HepG2 (cell line): ENCODE results near the gene LRIT2. TPM values are rescaled to one million over a fixed set of nuclear protein-coding genes. Genes with fewer than 3 reads are reported as not detected.
A peak's percentile ranks its signal among the peaks of the same experiment; 100 is the strongest.

ENCODE experiments used
- ATAC-seq: fragments of 200-7000 bp; cut with Tn5 transposase; 3 replicates; pipeline ENCODE4 v1.9.1; 2020; ENCODE audit warnings: mild to moderate bottlenecking, moderate library complexity
- BruUV-seq: library from RNA; stranded (reverse); fragments of 400-500 nt; replicated peaks from 2 replicates; lab custom pipeline; 2021; lab: Mats Ljungman, UMichigan
- CTCF ChIA-PET: fragments of 300-600 bp; formaldehyde crosslinking; extraction: SDS; loops from one replicate; lab custom pipeline; 2021; ENCODE audit warnings: low total read pairs, inconsistent platforms, low intra/inter-chr PET ratio; lab: Yijun Ruan, JAX
- POLR2A ChIA-PET: fragments of 350-600 bp; sonication (Branson Sonifier 250); formaldehyde crosslinking; loops from one replicate; lab custom pipeline; 2020; ENCODE audit warnings: antibody characterized with exemption, inconsistent platforms; lab: Yijun Ruan, JAX
- DNase-seq: peaks from one replicate; pipeline ENCODE4 v3.0.0-alpha.2; 2015; ENCODE audit warnings: low spot score
- FAIRE-seq: peaks from 3 replicates; lab custom pipeline; 2011; peaks lifted over from hg19 to GRCh38; lab: Jason Lieb, UNC
- H2AFZ ChIP-seq: one replicate; pipeline ENCODE4 v1.6.1; 2011; ENCODE audit warnings: low read length, inconsistent platforms
- H3K27ac ChIP-seq: fragments of 300-600 bp; 3 replicates; pipeline ENCODE4 v1.8.0; 2011; ENCODE audit warnings: mixed run types, mild to moderate bottlenecking, mixed read lengths, low read length, inconsistent platforms; ENCODE audit not compliant: insufficient read depth; ENCODE audit errors: extremely low read length
- H3K27me3 ChIP-seq, 2 experiments: fragments of 200-600 bp in 1 of 2; 2 replicates in 1 of 2; 3 replicates in 1 of 2; pipeline versions ENCODE4 v1.6.0 to v1.8.0; 2011; ENCODE audit warnings: low read length in 2 of 2, mild to moderate bottlenecking in 2 of 2, moderate library complexity in 2 of 2, inconsistent platforms in 1 of 2; ENCODE audit not compliant: insufficient read depth in 2 of 2, control insufficient read depth in 1 of 2
- H3K36me3 ChIP-seq, 2 experiments: fragments of 200-600 bp in 1 of 2; replicated peaks in 1 of 2; 2 replicates in 1 of 2; 3 replicates in 1 of 2; pipeline versions ENCODE4 v1.5.1 to v1.8.0; 2011; ENCODE audit warnings: low read length in 2 of 2, inconsistent platforms in 1 of 2; ENCODE audit not compliant: insufficient read depth in 2 of 2, control insufficient read depth in 1 of 2
- H3K4me1 ChIP-seq: 2 replicates; pipeline ENCODE4 v1.5.1; 2012; ENCODE audit warnings: low read length, inconsistent platforms; ENCODE audit not compliant: insufficient read depth
- H3K4me2 ChIP-seq: 2 replicates; pipeline ENCODE4 v1.6.0; 2011; ENCODE audit warnings: low read depth, low read length, inconsistent platforms
- H3K4me3 ChIP-seq, 3 experiments: fragments of 200-600 bp in 1 of 3; sonication (generic), shearing (Covaris generic) in 1 of 3; replicated peaks in 1 of 3; 2 replicates each; pipeline ENCODE4 v1.5.1; 2011 to 2016; ENCODE audit warnings: low read length in 3 of 3, inconsistent platforms in 2 of 3, low read depth in 2 of 3, mild to moderate bottlenecking in 2 of 3, control low read depth in 1 of 3, mixed read lengths in 1 of 3; ENCODE audit not compliant: insufficient read depth in 1 of 3
- H3K79me2 ChIP-seq: one replicate; pipeline ENCODE4 v1.6.1; 2011; ENCODE audit warnings: low read length, inconsistent platforms; ENCODE audit not compliant: insufficient read depth
- H3K9ac ChIP-seq: 2 replicates; pipeline ENCODE4 v1.6.0; 2011; ENCODE audit warnings: mild to moderate bottlenecking, low read depth, low read length, inconsistent platforms; ENCODE audit not compliant: insufficient read depth
- H3K9me3 ChIP-seq: 2 replicates; pipeline ENCODE4 v1.5.1; 2012; ENCODE audit warnings: mild to moderate bottlenecking, low read length
- H4K20me1 ChIP-seq: 2 replicates; pipeline ENCODE4 v1.6.0; 2011; ENCODE audit warnings: inconsistent platforms, mild to moderate bottlenecking, low read length, moderate library complexity; ENCODE audit not compliant: insufficient read depth
- BCL6 ChIP-seq: IDR thresholded peaks from 2 replicates; pipeline ENCODE4 v1.6.1; 2016; ENCODE audit warnings: missing genetic modification reagents, missing compliant biosample characterization
- CAMTA2 ChIP-seq: sonication (generic); formaldehyde crosslinking; IDR thresholded peaks from 2 replicates; pipeline ENCODE4 v1.4.0; 2020; ENCODE audit warnings: mild to moderate bottlenecking, missing genetic modification reagents, borderline replicate concordance
- ETV5 ChIP-seq: IDR thresholded peaks from 2 replicates; pipeline ENCODE4 v1.6.1; 2018; ENCODE audit warnings: missing biosample characterization, missing genetic modification reagents, inconsistent platforms, borderline replicate concordance
- HMG20B ChIP-seq: conservative IDR thresholded peaks from 2 replicates; pipeline ENCODE4 v1.6.1; 2016; ENCODE audit warnings: missing genetic modification reagents, missing compliant biosample characterization
- JUN ChIP-seq: sonication (generic); formaldehyde crosslinking; IDR thresholded peaks from 2 replicates; pipeline ENCODE4 v1.4.0; 2020; ENCODE audit warnings: mild to moderate bottlenecking, missing genetic modification reagents
- NCOA5 ChIP-seq: sonication (generic); formaldehyde crosslinking; IDR thresholded peaks from 2 replicates; pipeline ENCODE4 v1.4.0; 2020; ENCODE audit warnings: missing genetic modification reagents
- SOX13 ChIP-seq, 3 experiments: fragments of 450-650 bp in 1 of 3; sonication (generic) in 1 of 3; formaldehyde crosslinking in 1 of 3; IDR thresholded peaks in 2 of 3; conservative IDR thresholded peaks in 1 of 3; 2 replicates each; pipeline versions ENCODE4 v1.5.0 to v1.6.1; 2016 to 2020; ENCODE audit warnings: antibody characterized with exemption in 1 of 3, mild to moderate bottlenecking in 1 of 3, missing compliant biosample characterization in 1 of 3, missing genetic modification reagents in 1 of 3, moderate library complexity in 1 of 3
- SOX6 ChIP-seq, 2 experiments: fragments of 450-650 bp in 1 of 2; sonication (generic) in 1 of 2; formaldehyde crosslinking in 1 of 2; IDR thresholded peaks; 2 replicates each; pipeline versions ENCODE4 v1.4.0 to v1.6.1; 2017 to 2020; ENCODE audit warnings: antibody characterized with exemption in 1 of 2, mild to moderate bottlenecking in 1 of 2, missing genetic modification reagents in 1 of 2
- TCF7 ChIP-seq: sonication (generic); IDR thresholded peaks from 2 replicates; pipeline ENCODE4 v1.6.1; 2016; ENCODE audit warnings: antibody characterized with exemption, low read depth
- ZBTB21 ChIP-seq: sonication (generic); formaldehyde crosslinking; IDR thresholded peaks from 2 replicates; pipeline ENCODE4 v1.4.0; 2020; ENCODE audit warnings: missing genetic modification reagents
- ZNF563 ChIP-seq: sonication (generic); formaldehyde crosslinking; IDR thresholded peaks from 2 replicates; pipeline ENCODE4 v1.8.0; 2022; ENCODE audit warnings: mild to moderate bottlenecking, moderate library complexity, missing genetic modification reagents
- WGBS: methylation state at CpG from one replicate; pipeline ENCODE4 v1.1.6; 2017; ENCODE audit warnings: low lambda C conversion rate; 5-methylcytosine and 5-hydroxymethylcytosine counted together
- in situ Hi-C: cut with HindIII; loops from 2 replicates; pipeline ENCODE4 v1.10.0; 2017; ENCODE audit warnings: low pct_unique_long_range_greater_than_20kb; ENCODE audit not compliant: extremely low pct_ligation_motif_present
- intact Hi-C: fragments of 100-400 bp; cut with micrococcal nuclease; formaldehyde crosslinking; loops from one replicate; pipeline ENCODE4 v1.10.0; 2022; ENCODE audit not compliant: unreplicated experiment
- polyA plus RNA-seq, 8 experiments: library from polyadenylated mRNA; depleted of rRNA in 3 of 8; stranded (reverse) in 7 of 8; unstranded in 1 of 8; fragments of >200 nt; fragmentation: Illumina TruSeq in 4 of 8; extraction: Trizol in 4 of 8; gene quantifications; 2 replicates each; pipeline versions ENCODE4 v1.2.1 to v1.2.3, GENCODE V29; 2011 to 2016; ENCODE audit warnings: low read depth in 4 of 8, missing spikeins in 1 of 8, mixed read lengths in 1 of 8; ENCODE audit not compliant: insufficient read depth in 1 of 8
- total RNA-seq, 5 experiments: library from RNA; depleted of rRNA; stranded (reverse); fragments of >200 nt; fragmentation: Illumina TruSeq; extraction: Trizol; gene quantifications; 2 replicates each; pipeline ENCODE4 v1.2.3, GENCODE V29; 2016; ENCODE audit warnings: low read depth in 1 of 5
- TF ChIP-seq, protein P1 (sequence below): IDR thresholded peaks from 2 replicates; pipeline ENCODE4 v1.4.0; 2020; ENCODE audit warnings: mild to moderate bottlenecking, missing genetic modification reagents

LRIT2 gene
- total and polyA plus RNA-seq, 2 of the 13 experiments (the other 11 are each of a cell fraction or from before 2014, with no cell fraction given) = not detected

DNA sequence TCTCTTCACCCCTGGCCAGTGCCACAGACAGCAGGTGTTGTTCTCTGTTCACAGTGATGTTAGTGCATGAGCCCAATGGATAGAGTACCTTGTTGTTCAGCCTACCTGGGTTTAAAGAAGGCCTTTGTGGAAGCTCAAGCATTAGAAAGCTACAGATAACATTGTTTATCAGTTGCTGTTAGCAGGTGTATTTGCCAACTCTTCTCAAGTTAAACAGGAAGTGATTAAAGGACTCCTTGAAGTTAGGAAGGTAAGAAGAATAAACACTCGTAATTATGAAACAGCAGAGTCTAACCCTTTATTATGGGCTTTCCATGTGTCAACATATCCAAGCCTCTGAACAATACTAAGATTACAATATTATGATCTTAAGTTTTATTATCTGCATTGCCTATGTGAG lies 45.4 kb upstream of the LRIT2 start (continued):
- TF ChIP-seq ETV5 (CRISPR knock-in tag) = peak; percentile 11; the same call in 1 of the 2 replicates
- 0 out of 2 replicates have a peak, but pooled peaks have one; percentile 6 for TF ChIP-seq TCF7
- no peak for TF ChIP-seq SOX13 (IDR thresholded peaks at IDR 0.05)
- TF ChIP-seq SOX13 (CRISPR knock-in tag; conservative IDR thresholded peaks at IDR 0.05 in 1 of 2, IDR thresholded peaks at IDR 0.05 in 1 of 2) = peak in 1 of 2 experiments; percentile 61; a peak in 2 of 4 replicates
- TF ChIP-seq, protein P1, sequence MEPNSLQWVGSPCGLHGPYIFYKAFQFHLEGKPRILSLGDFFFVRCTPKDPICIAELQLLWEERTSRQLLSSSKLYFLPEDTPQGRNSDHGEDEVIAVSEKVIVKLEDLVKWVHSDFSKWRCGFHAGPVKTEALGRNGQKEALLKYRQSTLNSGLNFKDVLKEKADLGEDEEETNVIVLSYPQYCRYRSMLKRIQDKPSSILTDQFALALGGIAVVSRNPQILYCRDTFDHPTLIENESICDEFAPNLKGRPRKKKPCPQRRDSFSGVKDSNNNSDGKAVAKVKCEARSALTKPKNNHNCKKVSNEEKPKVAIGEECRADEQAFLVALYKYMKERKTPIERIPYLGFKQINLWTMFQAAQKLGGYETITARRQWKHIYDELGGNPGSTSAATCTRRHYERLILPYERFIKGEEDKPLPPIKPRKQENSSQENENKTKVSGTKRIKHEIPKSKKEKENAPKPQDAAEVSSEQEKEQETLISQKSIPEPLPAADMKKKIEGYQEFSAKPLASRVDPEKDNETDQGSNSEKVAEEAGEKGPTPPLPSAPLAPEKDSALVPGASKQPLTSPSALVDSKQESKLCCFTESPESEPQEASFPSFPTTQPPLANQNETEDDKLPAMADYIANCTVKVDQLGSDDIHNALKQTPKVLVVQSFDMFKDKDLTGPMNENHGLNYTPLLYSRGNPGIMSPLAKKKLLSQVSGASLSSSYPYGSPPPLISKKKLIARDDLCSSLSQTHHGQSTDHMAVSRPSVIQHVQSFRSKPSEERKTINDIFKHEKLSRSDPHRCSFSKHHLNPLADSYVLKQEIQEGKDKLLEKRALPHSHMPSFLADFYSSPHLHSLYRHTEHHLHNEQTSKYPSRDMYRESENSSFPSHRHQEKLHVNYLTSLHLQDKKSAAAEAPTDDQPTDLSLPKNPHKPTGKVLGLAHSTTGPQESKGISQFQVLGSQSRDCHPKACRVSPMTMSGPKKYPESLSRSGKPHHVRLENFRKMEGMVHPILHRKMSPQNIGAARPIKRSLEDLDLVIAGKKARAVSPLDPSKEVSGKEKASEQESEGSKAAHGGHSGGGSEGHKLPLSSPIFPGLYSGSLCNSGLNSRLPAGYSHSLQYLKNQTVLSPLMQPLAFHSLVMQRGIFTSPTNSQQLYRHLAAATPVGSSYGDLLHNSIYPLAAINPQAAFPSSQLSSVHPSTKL = peak; percentile 38; the same call in 1 of the 2 replicates
- peak; percentile 80 for TF ChIP-seq BCL6 (CRISPR knock-in tag)
- TF ChIP-seq SOX6 (IDR thresholded peaks at IDR 0.05) = no peak
- TF ChIP-seq SOX6 (CRISPR knock-in tag; IDR thresholded peaks at IDR 0.05) = peak; percentile 36; the same call in 1 of the 2 replicates
- TF ChIP-seq, all 625 proteins: peak for 12

DNA sequence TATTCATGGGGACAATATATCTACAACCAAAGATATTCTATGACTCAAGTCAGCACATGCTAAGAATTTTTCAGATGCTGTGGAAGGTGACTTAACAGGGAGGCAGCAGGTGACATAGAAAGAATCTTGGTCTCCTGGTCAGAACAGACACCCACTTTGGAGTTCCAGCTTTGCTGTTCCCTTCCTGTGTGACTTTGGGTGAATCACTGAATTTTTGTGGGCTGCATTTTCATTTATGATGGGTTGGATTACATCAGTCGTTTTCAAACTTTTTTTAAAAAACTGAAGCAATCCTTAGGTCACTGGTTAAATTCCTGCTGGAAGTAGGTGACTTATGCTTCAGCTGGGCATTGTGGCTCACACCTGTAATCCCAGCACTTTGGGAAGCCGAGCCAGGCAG lies 44.4 kb upstream of the LRIT2 start:
- ATAC-seq (no peak), DNase-seq (no peak), FAIRE-seq (no peak)
- Histone ChIP-seq H3K4me3 (no peak overlapping the region), H3K4me1 (peaks cover 14% of the 10 kb centered on the region; the same call in 1 of the 2 replicates), H3K79me2 (no peaks in the 10 kb centered on the region), H3K9me3 (no peaks in the 10 kb centered on the region), H3K36me3 (no peaks in the 10 kb centered on the region), H3K27me3 (peaks cover 0 to 20% of the 10 kb centered on the region in 2 experiments; a peak in 1 of 5 replicates), H3K9ac (no peak overlapping the region), H2AFZ (no peak overlapping the region), H3K4me2 (no peak overlapping the region), H4K20me1 (no peaks in the 10 kb centered on the region; the same call in 1 of the 2 replicates), H3K27ac (no peak overlapping the region)
- TF ChIP-seq ZBTB21 (CRISPR knock-in tag) (no peak), ZNF563 (CRISPR knock-in tag) (no peak), CAMTA2 (CRISPR knock-in tag) (no peak), JUN (CRISPR knock-in tag) (no peak), HMG20B (CRISPR knock-in tag) (no peak), NCOA5 (CRISPR knock-in tag) (no peak)
- CTCF ChIA-PET = no interaction called here
- no TSS peak for BruUV-seq
- 0% methylated on average over 2 of the region's 2 CpGs for WGBS
- in situ Hi-C loops = loop anchor here (5.0 to 10.0 kb wide), 2 partner anchors 95 to 273 kb away; no protein-coding TSS in a partner anchor
- POLR2A ChIA-PET = no interaction called here
- intact Hi-C loops = loop anchor here (5.0 kb wide), 1 partner anchor 58 kb away; the partner anchor contains the start of gene CCSER2
